Prostate gland (tissue), 2 donors: ENCODE measurements around the gene PMPCA.

Experiments
- CTCF ChIP-seq, 4 experiments: fragments of 200-600 bp in 2 of 4; fragments of 450-650 bp in 2 of 4; sonication (generic) in 2 of 4; IDR thresholded peaks; 1 replicate in 3 of 4; 2 replicates in 1 of 4; pipeline ENCODE4 v1.5.1; 2016 to 2019; ENCODE audit warnings: antibody characterized with exemption in 4 of 4, mild to moderate bottlenecking in 2 of 4, moderate library complexity in 2 of 4
- POLR2AphosphoS5 ChIP-seq: sonication (generic); formaldehyde crosslinking; IDR thresholded peaks from one replicate; pipeline ENCODE4 v1.6.1; 2017; ENCODE audit warnings: antibody characterized with exemption

- TF ChIP-seq CTCF (IDR thresholded peaks at IDR 0.05) (no peak), POLR2AphosphoS5 (no peak)
These were observed 52.2 kb downstream of the PMPCA start for GRCh38 chr9:136462664-136463063.
